ENCODE results near the gene DYTN.

Gene DYTN

DNA sequence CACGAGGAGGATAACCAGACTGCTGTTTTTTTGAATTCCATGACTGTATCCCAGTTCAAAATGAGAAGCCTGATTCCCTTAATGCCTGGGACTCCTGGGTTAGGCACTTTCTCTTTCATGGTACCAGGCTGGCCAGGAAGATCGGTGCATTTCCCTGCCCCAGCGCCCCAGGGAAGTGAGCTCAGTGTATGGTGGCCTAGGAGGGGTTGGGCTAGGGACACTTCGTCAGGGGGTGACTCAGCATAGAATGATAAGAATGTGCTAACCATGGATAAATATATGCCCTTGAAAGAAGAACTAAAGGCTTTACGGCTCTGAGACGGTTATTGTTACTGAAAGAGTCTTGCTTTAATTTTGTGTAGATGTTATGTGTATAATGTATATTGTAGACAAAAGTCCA is 103.4 kb downstream of the DYTN start:
- no peak for DNase-seq (ENCODE audit: low read depth in 2 of 2)

GRCh38 chr2:206611736-206612135 is 106.5 kb downstream of the DYTN start:
- no peak for DNase-seq (ENCODE audit: low read depth in 2 of 2)

DNA sequence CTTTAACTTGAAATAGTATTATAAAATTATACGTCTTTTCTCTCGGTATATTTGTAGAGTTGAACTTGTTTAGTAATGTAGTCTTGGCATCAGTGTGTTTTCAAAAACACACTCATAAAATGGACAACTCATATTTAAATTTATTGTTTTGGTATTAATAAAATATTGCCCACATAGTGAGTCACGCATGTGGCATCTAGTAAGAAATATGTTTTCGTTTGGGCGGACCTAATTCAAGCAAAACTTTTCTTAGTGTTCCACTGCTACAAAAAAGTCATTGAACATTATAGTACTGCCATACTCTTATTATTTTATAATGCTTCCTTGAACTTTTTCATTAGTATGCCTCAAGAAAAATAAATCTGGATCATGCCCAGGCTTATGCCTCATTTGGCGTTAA is 107.0 kb downstream of the DYTN start:
- no peak for DNase-seq (ENCODE audit: low read depth in 2 of 2)

DNA sequence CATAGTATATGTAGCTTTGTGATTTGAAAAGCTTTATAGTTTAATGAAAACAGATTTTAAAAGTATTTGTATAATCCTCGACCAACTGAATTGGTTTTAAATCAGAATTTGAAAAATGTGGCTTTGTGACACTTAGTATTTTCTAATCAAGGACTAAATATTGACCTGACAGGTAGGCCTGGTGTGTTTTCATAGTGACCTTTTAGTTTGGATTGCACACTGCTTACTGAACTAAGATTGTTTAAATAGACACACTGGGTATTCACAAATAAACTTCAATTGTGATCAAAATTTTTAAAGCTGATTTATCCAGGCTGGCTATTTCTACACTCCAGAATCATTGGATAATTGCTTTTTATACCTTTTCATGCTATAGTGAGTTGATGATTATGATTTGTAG is 107.7 kb downstream of the DYTN start:
- DNase-seq (ENCODE audit: low read depth in 2 of 2): no peak

- no peak for DNase-seq (ENCODE audit: low read depth in 2 of 2)
These were observed 115.0 kb downstream of the DYTN start for GRCh38 chr2:206603243-206603642.

Measured in stimulated activated CD8-positive, alpha-beta memory T cell treated with anti-CD3 and anti-CD28 coated beads, Interleukin-15, amount 100 ng/mL, for 48 hours (primary cell).